Tongue (tissue), 2 donors: ENCODE measurements around the gene TMEM44. TPM values are rescaled to one million over a fixed set of nuclear protein-coding genes. Genes with fewer than 3 reads are reported as not detected.
A peak's percentile ranks its signal among the peaks of the same experiment; 100 is the strongest.
"Not testable (repeated sequence)": the region's sequence is repeated elsewhere in the genome, so short reads cannot be mapped to it uniquely, and the experiment has no call there.

Experiments
- DNase-seq: peaks from one replicate; pipeline ENCODE4 v3.0.0-alpha.2; 2015
- total RNA-seq: library from RNA; depleted of rRNA; stranded (reverse); fragments of >200 nt; gene quantifications from one replicate; pipeline ENCODE4 v1.2.3, GENCODE V29; 2014

The TMEM44 gene
- total RNA-seq, 1 donor from 2014 or later, result 19.4 TPM

DNA sequence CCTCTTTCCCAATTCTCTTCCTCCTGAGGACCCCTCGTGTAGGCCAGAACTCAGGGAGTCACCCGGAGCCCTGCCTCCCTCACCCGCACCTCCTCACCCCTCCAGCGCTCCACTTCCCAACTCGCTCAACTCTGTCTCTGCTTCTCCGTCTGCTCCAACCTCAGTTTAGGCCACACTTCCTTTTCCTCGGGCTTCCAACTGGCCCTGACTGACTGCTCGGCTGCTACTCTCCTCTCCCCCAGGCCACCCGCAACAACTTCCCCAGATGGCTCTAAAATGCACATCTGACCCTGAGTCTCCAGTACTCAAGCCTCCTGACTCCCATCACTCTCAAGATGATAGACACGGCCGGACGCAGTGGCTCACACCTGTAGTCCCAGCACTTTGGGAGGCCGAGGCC is 23.6 kb downstream of the TMEM44 start:
- no peak for DNase-seq

DNA sequence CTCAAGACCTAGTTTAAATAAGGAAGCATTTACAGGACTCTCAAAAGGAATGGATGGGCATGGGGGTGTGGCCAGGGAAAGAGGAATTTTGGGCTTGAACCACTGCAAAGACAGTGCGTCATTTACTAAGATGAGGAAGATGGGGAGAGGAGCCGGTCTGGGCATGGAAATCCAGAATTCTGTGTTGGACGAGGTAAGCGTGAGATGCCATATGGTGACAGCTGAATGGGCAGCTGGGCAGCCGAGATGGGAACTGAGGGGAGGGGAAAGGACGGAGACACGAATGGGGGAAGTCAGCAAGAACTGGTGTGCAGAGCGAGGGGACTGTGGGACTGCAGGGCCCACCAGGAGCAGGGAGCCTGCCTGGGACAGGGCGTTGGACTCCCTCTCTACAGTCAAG is 24.2 kb downstream of the TMEM44 start:
- DNase-seq, result peak; percentile 70

DNA sequence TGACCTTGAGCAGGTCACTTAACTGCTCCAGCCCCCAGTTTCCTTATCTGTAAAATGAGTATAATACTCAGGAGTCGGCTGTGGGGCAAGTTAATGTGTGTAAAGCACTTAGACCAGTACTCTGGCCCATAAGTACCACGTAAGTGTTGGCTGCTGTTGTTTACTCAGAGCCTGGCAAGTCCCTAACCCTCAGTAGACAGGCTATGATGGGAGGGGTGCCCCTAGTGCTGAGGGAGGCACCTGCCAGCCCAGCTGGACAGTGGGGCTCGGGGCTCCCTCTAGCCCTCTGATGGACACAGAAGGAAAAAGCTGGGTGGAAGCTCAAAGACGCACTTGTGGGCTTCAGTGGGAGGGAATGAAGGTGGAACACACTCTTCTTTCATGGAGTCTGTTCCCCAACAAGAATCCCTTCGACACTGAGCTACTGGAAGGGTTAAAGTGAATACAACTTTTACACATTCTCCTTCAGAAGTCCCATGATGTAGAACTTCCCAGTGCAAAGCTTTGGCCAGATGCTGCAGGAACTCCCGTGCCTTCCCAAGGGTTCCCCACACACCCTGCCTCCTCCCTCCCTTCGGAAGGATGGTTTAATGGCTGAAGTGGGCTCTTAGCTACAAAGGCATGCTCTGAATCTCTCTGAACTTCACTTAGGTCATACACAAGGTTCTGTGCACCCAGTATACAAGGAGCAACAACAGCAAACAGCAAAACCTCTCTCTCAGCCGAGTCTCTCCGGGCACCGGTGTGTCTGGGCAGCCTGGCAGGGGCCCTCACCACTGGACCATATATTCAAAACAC is 25.4 kb downstream of the TMEM44 start:
- DNase-seq, result no peak

DNA sequence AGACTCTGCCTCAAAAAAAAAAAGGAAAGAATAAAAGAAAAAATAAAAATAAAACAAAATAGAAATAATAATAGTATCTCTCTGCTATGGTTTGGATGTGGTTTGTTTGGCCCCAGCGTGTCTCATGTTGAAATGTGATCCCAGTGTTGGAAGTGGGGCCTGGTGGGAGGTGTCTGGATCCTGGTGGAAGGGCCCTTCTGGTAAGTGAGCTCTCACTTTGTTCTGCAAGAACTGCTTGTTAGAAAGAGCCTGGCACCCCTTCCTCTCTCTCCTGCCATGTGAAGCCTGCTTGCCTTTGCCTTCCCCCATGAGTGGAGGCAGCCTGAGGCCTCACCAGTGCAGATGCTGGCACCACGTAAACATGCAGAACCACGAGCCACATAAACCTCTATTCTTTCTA is 26.3 kb downstream of the TMEM44 start:
- DNase-seq, result no peak

DNA sequence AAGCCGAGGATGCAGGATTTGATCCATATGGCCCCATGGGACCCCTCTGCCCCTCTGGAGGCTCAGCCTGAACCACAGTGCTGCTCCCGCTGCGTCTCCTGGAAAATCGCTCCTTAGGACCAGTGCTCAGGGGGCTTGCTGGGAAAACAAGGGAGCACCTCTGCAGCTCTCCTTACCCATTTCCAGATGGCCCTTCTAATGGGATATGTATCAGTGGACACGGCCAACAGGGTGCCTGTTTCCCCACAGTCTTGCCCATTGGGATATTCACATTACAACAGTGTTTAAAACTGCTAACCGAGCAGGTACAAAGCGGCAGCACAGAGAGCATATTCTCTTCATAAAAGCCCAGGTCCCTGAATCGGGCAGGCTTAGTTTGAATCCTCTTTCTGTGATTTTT is 27.1 kb downstream of the TMEM44 start:
- no peak for DNase-seq

DNA sequence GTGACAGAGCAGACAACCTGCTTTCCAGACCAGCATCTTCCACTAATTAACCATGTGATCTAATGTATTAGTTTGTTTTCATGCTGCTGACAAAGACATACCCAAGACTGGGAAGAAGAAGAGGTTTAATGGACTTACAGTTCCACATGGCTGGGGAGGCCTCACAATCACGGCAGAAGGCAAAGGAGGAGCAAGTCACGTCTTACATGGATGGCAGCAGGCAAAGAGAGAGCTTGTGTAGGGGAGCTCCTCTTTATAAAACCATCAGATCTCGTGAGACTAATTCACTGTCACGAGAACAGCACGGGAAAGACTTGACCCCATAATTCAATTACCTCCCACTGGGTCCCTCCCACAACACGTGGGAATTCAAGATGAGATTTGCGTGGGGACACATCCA is 27.9 kb downstream of the TMEM44 start:
- not testable (repeated sequence) for DNase-seq

DNA sequence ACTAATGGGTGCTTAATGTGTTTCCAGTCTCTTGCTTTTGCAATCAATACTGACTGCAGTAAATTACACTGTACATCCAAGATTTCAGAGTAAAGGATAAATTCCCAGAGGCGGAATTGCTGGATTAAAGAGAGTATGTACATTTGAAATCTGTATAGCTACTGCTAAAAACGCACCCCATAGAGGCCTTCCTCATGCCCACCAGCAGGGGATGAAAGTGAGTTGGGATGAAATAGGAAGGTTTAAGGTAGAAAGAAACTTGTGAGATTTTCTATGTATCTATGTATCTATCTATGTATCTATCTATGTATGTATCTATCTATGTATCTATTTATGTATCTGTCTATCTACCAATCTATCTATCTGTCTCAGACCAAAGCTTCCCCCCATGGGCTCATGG is 28.4 kb downstream of the TMEM44 start:
- DNase-seq, result no peak

DNA sequence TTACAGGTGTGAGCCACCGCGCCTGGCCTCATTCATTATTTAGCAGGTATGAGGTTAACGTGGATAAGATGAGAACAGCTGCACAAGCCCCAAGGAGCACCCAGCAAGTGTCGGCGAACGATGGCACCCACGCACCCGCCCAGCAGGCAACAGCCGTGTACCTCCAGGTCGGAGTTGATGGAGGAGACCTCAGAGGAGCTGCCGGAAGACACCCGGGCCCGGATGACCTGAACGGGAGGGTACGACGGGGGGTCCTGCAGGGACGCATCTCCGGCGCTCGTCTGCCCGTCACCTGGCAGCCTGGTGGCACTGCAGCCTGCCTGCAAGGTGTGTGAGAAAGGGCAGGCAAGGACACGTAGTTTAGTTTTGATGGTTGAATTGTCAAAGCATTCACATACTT is 29.1 kb downstream of the TMEM44 start:
- DNase-seq, result no peak

DNA sequence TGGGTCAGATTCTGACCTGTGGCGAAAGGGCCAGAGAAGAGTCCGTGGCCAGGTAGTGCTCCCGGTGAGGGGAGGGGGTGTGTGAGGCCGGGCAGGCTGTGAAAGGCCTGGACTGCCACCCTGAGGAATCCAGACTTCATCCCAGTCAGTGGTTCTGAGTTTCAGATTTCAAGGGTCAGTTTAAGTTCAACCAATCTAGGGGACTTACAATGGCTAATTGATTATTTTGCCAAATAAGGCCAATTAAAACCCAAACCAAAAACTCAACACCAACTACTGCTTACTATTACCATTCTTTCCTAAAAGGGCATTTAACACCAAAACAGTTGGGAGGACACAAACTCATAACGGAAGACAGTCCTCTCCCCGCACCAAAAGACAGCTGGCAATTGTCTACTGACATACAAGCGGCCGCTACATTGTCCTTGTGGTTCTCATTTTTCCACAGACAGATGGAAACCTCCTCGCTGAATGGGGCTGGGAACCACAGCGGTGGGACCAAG is 30.5 kb downstream of the TMEM44 start:
- DNase-seq, result peak; percentile 73

DNA sequence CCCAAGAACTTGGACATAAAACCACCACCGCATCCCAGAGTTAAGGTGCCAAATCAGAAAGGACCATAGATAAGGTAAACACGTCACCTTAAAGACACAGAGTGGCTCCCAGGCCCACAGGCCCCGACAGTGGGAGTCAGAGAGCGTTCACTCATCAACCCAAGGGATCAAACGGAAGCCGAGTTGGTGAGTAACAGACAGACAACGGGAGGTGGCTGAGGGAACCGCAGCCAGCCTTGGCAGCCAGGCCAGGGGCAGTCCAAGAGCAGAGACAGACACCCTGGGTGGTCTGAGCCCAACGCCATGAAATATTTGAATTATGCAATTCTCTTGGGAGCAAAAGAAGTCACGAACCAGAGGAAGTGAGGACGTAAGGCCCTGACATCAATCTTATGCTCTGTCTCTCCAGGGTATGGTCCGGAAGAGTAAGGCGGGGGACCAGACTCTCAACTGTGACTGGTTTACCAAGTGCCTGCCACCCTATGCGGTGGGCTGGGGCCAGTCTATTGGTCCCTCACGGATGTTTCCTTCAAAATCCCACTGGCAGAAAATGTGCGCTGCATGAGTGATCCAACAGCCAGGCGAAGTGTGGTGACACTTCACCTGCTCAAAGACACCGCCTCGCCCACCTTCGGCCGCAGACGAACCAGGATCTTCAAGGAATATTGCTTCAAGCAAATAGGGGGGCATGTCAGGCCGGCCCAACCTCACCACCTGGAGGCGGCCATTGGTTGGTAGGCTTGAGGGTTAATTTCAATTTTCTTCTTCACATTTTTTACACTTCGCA is 34.3 kb downstream of the TMEM44 start:
- DNase-seq, result no peak

DNA sequence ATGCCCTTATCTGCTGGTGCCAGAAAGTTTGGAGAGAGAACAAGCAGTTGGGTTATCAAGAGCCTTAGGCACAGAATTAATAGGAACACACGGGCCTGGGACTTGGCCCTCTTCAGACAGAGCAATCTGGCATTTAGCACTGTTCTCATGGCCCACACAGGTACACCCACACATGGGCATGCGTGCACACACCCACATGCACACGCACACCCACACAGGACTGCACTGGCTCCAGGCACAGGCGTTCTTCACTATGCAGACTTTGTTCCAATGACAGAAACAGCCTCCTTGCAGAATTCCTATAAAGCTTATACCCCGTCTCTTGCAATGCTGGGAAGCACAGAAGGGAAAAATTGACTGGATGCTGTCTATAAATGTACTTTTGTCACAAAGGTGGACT is 36.3 kb downstream of the TMEM44 start:
- DNase-seq, result no peak

DNA sequence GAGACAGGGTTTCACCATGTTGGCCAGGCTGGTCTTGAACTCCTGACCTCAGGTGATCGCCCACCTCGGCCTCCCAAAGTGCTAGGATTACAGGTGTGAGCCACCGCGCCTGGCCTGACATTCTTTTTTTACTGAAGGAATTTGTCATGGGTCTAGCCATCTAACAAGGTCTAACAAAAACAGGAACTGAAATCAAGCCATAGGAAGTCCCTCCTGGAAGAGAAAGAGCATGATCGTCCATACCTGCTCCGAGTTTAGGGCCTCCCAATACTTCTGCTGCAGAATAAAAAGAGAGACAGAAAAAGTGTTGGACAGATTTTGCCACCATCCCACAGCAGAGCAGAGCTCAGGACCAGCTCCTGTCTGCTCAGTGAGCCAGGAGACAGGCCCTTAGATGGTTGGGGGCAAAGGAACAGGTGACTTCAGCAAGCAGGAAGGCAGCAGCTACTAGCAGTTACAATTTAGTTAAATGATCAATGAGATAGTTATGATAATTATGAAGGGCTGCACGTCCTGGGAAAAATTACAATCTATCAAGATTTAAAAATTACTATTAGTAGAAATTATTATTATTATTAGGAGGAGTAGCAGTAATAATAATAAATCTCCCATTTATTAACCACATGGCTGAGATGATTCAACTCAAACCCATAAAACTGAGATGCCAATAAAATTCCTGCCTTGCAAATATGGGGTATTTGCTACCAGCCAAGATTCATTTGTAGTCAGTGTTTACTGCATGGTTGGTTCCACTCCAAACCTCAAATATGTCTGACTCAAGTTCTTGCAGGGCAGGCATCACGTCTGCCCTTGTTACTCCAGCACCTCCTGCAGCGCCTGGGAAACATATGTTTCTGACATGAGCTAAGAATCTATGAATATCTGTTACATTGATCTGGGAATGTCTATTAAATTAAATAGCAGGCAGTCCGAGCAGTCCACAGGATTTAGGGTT is 40.1 kb downstream of the TMEM44 start:
- DNase-seq, result no peak

DNA sequence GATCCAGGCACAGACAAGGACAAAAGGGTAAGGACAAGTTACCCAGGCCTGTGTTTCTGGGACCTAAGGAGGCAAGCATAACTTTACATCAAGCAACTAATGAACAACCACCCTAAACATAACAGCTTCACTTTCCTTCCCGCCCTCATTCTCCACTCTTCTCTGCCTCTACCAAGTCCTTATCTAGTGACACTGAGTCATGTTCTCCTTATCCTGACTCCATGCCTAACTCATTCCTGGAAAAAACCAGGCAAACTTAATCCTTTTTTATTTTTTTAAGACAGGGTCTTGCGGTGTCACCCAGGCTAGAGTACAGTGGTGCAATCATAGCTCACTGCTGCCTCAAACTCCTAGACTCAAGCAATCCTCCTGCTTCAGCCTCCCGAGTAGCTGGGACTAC is 44.5 kb downstream of the TMEM44 start:
- no peak for DNase-seq

DNA sequence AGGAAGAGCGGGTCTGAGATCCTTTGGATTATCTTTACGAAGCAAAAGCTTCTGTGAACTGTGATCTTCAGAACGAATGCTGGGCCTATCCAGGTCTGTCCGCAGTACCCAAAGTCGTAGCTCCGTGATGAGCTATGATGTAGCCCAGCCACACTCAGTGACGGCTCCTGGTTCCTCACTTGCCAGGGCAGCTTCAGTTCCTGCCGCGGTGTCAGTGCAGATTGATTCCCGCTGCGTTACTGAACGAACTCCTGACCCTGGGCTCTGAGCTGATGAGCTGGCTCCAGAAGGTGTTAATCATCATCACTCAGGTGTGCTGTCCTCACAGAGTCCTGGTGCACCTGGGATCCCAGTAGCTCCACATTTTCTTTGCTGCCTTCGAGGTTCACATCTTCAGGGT is 45.0 kb downstream of the TMEM44 start:
- DNase-seq, result no peak

DNA sequence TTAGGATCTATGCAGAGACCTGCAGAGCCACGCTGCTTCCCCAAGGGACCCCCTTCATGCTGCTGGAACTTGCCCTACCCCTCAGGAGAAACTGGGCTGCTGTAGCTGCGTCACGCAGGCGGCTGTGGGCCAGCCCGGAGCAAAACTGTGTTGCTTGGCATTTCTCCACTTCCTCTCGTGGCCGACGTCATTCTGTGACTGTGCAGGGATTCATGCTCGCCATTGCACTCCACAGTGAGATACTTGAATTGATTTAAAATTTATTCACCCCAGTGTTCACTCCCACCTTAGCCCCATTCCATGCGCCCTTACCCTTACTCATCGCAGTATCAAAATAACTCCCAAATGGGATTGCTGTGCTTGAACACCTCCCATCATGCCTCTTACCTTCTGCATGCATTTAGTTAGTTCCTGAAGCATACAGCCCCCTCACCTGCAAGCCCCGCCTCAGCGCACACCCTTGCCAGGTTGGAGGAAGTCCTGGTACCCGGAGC is 45.7 kb downstream of the TMEM44 start:
- DNase-seq, result no peak

DNA sequence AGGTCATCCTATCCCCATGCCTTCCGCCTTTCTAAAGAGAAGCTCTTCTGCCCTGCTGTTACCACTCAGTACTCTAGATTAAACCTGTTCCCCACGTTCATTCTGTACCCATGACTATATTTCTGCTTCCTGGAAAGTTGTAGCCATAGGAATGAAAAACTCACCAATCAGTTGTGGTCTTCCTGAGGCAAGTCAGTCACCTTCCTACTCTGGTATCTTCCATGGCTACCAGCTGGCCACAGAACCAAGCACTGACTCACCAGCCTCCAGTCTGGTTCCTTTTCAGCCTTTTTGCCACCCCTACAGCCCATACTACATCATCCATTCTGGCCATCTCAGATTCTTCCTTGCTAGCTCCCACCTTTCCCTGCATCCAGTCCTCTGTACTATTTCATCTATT is 46.4 kb downstream of the TMEM44 start:
- DNase-seq, result no peak

DNA sequence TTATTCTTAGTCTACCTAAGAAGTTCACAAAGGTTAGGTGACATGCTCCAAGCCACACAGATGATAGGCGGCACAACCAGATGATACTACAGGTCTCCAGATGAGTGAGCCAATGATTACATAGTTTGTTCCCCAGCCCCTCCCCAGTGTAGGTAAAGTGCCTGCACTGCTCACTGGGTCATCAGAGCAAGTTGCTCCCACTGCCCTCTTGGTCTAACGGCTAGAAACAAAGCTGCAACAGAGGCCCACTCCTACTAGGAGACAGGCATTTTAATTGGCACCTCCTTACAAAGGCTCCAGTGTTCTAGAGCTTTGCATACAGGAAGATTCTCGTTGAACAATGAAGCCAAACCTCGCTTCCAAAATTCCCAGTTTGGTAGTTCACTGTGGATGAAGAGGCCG is 47.3 kb downstream of the TMEM44 start:
- DNase-seq, result no peak

DNA sequence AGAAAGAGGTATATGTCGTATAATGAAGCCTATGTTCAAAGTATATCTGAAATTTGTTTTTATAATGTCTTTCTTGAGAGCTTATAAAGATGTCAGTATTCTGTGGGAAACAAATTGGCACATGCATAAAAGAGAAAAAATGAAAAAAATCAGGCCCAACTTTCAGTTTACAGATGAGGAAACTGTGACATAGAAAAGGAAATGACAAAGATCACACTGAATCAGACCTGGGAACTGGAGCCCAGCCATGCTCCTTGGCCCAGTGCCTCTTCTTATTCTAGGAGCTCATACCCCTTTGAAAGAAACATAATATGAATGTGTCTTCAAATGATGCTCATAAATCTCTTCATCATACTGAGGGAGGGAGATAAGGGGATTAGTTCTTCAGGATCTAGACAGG is 48.4 kb downstream of the TMEM44 start:
- DNase-seq, result no peak

DNA sequence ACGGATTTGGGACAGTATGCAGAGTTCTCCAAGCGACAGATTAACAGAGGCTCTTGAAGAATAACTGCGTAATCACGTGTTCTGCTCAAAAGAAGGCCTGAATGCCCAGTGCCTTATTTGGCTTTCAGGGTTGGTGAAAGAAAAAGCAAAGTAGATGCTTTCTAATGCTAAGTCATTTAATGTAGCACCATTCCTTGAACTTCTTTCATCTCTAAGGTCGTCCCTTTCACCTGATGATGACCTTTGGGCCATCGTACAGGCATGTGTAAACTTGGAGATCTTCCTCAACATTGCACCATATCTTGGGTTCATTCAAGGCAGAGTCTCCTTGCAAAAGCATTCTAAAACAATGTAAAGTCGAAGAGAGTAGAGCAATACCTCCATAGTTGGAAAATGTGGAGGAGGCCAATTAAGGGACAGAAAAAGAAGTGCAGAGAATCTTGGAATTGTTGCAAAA is 48.9 kb downstream of the TMEM44 start:
- DNase-seq, result no peak

DNA sequence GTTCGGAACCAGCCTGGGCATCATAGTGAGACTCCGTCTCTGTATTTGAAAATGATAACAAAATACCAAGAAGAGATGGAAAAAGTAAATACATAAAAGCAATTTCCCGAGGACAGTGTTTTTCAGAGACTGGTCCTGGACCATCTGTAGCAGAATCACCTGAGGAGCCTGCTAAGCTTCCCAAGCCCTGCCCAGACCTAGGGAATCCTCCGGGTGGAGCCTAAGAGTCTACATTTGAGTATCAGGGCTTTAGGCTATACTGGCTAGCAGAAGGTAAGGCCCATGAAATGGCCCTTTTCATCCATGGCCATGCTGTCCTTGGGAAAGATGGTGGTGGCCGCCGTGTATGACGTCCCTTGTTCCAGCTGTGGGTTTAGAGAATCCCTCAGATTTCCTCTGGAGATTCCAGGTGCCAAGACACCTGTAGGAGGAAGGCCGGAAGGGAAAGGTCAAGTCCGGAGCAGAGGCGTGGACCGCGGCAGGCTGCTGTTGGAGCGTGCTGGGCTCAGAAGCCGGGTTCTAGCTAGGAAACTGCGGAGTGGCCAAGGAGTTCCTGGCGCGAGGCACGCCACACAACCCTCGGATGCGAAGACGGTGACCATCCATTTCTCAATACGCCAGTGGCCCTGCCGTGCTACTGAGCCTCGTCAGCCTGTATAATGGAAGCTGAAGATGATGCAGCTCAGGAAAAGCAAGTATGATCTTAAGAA is 50.9 kb downstream of the TMEM44 start:
- DNase-seq, result no peak

DNA sequence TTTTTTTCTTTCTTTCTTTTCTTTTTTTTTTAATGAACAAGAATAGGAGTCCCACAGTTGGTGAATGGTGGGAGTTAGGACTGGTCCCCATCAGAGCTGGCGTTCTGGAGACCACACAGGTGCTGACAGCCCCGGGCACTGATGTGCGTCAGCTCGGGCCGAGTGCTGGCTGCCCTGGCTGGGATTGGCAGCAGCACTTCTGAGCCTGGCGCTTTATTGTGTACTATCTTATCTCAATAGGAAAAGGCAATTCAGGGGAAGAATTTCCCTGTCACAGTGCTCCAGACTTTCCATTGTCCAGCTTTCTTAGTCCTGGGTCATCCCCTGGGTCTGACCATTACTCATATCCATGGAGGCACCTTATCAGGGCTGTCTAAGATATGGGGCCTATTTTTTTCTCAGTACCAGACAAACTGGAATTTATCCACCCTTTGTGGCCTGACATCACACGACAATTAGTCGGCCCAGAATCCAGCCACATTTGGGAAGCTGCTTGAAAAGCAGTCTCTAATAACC is 54.1 kb downstream of the TMEM44 start:
- DNase-seq, result no peak
